ENCODE data around the gene CDC42BPB. TPM values are rescaled to one million over a fixed set of nuclear protein-coding genes. Genes with fewer than 3 reads are reported as not detected.

The CDC42BPB gene
- total and polyA plus RNA-seq, 2 experiments from 2014 or later = 13.0 to 106 TPM

GRCh38 chr14:103065861-103066260 lies 8.5 kb upstream of the CDC42BPB start:
- Histone ChIP-seq H2AFZ (no peak overlapping the region), H3F3A (ENCODE audit: insufficient read depth) (peaks cover 23% of the 10 kb centered on the region; the same call in 1 of the 2 replicates), H4K20me1 (ENCODE audit: insufficient read depth) (no peaks in the 10 kb centered on the region), H3K36me3 (ENCODE audit: low read depth) (no peaks in the 10 kb centered on the region), H3K27me3 (replicated peaks; ENCODE audit: insufficient read depth) (no peaks in the 10 kb centered on the region), H3K4me1 (ENCODE audit: insufficient read depth) (peaks cover 12% of the 10 kb centered on the region), H3K79me2 (ENCODE audit: insufficient read depth) (peaks cover 2% of the 10 kb centered on the region; the same call in 1 of the 2 replicates), H3K9me2 (ENCODE audit: insufficient read depth) (no peaks in the 10 kb centered on the region), H3K9me3 (ENCODE audit: low read depth) (no peaks in the 10 kb centered on the region), H3K27ac (no peak overlapping the region), H3K9ac (no peak overlapping the region), H3K4me3 (no peak overlapping the region), H3K4me2 (ENCODE audit: unreplicated experiment) (no peak overlapping the region)
- no peak for DNase-seq
- WGBS, 2 experiments (ENCODE audit: low coverage in 1 of 2, low lambda C conversion rate in 2 of 2, missing lambda C conversion rate in 2 of 2) = 93 to 95% methylated on average over 7 of the region's 7 CpGs
- no peak for TF ChIP-seq EZH2phosphoT487 (IDR thresholded peaks at IDR 0.05; ENCODE audit: insufficient read depth, low read depth)
- TF ChIP-seq EZH2 (IDR thresholded peaks at IDR 0.05; ENCODE audit: insufficient read depth, poor library complexity, severe bottlenecking) = no peak
- in situ Hi-C loops (cut with MboI) = no loop called here

GRCh38 chr14:103064978-103065377 lies 7.6 kb upstream of the CDC42BPB start:
- Histone ChIP-seq H4K20me1 (ENCODE audit: insufficient read depth) (no peaks in the 10 kb centered on the region), H3F3A (ENCODE audit: insufficient read depth) (peaks cover 23% of the 10 kb centered on the region; the same call in 1 of the 2 replicates), H2AFZ (no peak overlapping the region), H3K4me3 (no peak overlapping the region), H3K4me1 (ENCODE audit: insufficient read depth) (peaks cover 12% of the 10 kb centered on the region), H3K4me2 (ENCODE audit: unreplicated experiment) (no peak overlapping the region), H3K27me3 (replicated peaks; ENCODE audit: insufficient read depth) (no peaks in the 10 kb centered on the region), H3K27ac (no peak overlapping the region), H3K9me2 (ENCODE audit: insufficient read depth) (no peaks in the 10 kb centered on the region), H3K36me3 (ENCODE audit: low read depth) (no peaks in the 10 kb centered on the region), H3K9me3 (ENCODE audit: low read depth) (no peaks in the 10 kb centered on the region), H3K79me2 (ENCODE audit: insufficient read depth) (peaks cover 8% of the 10 kb centered on the region), H3K9ac (no peak overlapping the region)
- WGBS, 2 experiments (ENCODE audit: low coverage in 1 of 2, low lambda C conversion rate in 2 of 2, missing lambda C conversion rate in 2 of 2) = 94 to 96% methylated on average over 12 of the region's 12 CpGs
- in situ Hi-C loops (cut with MboI) = no loop called here
- no peak for TF ChIP-seq EZH2 (IDR thresholded peaks at IDR 0.05; ENCODE audit: insufficient read depth, poor library complexity, severe bottlenecking)
- no peak for TF ChIP-seq EZH2phosphoT487 (IDR thresholded peaks at IDR 0.05; ENCODE audit: insufficient read depth, low read depth)
- DNase-seq = no peak

- H3K9me3 ChIP-seq (ENCODE audit: low read depth) = no peaks in the 10 kb centered on the region
- H3K27ac ChIP-seq = no peak overlapping the region
- H3K4me3 ChIP-seq = no peak overlapping the region
- H3K9me2 ChIP-seq (ENCODE audit: insufficient read depth) = no peaks in the 10 kb centered on the region
- no peak overlapping the region for H3K9ac ChIP-seq
- no peak overlapping the region for H2AFZ ChIP-seq
- H3K79me2 ChIP-seq (ENCODE audit: insufficient read depth) = peaks cover 13% of the 10 kb centered on the region
- no peak for DNase-seq
- 93 to 98% methylated on average over 4 of the region's 4 CpGs for WGBS, 2 experiments (ENCODE audit: low coverage in 1 of 2, low lambda C conversion rate in 2 of 2, missing lambda C conversion rate in 2 of 2)
- H3K4me2 ChIP-seq (ENCODE audit: unreplicated experiment) = no peak overlapping the region
- H3K27me3 ChIP-seq (replicated peaks; ENCODE audit: insufficient read depth) = no peaks in the 10 kb centered on the region
- no peaks in the 10 kb centered on the region for H3K36me3 ChIP-seq (ENCODE audit: low read depth)
- peaks cover 12% of the 10 kb centered on the region for H3K4me1 ChIP-seq (ENCODE audit: insufficient read depth)
- H3F3A ChIP-seq (ENCODE audit: insufficient read depth) = peaks cover 23% of the 10 kb centered on the region; the same call in 1 of the 2 replicates
- in situ Hi-C loops (cut with MboI) = no loop called here
- no peak for TF ChIP-seq EZH2 (IDR thresholded peaks at IDR 0.05; ENCODE audit: insufficient read depth, poor library complexity, severe bottlenecking)
- no peak for TF ChIP-seq EZH2phosphoT487 (IDR thresholded peaks at IDR 0.05; ENCODE audit: insufficient read depth, low read depth)
- H4K20me1 ChIP-seq (ENCODE audit: insufficient read depth) = no peaks in the 10 kb centered on the region
Observed at GRCh38 chr14:103064436-103064835, 7.1 kb upstream of the CDC42BPB start.

GRCh38 chr14:103061482-103061976 lies 4.2 kb upstream of the CDC42BPB start:
- in situ Hi-C loops (cut with MboI) = no loop called here
- H3K9ac ChIP-seq = no peak overlapping the region
- no peak for DNase-seq
- no peak overlapping the region for H3K4me2 ChIP-seq (ENCODE audit: unreplicated experiment)
- 80 to 83% methylated on average over 6 of the region's 6 CpGs for WGBS, 2 experiments (ENCODE audit: low coverage in 1 of 2, low lambda C conversion rate in 2 of 2, missing lambda C conversion rate in 2 of 2)
- H3K27ac ChIP-seq = no peak overlapping the region
- no peak overlapping the region for H2AFZ ChIP-seq
- TF ChIP-seq EZH2 (IDR thresholded peaks at IDR 0.05; ENCODE audit: insufficient read depth, poor library complexity, severe bottlenecking) = no peak
- TF ChIP-seq EZH2phosphoT487 (IDR thresholded peaks at IDR 0.05; ENCODE audit: insufficient read depth, low read depth) = no peak
- no peaks in the 10 kb centered on the region for H3K9me3 ChIP-seq (ENCODE audit: low read depth)
- no peaks in the 10 kb centered on the region for H3K27me3 ChIP-seq (replicated peaks; ENCODE audit: insufficient read depth)
- no peaks in the 10 kb centered on the region for H4K20me1 ChIP-seq (ENCODE audit: insufficient read depth)
- no peaks in the 10 kb centered on the region for H3K9me2 ChIP-seq (ENCODE audit: insufficient read depth)
- no peak overlapping the region for H3K4me3 ChIP-seq
- H3K36me3 ChIP-seq (ENCODE audit: low read depth) = no peaks in the 10 kb centered on the region
- peaks cover 31% of the 10 kb centered on the region for H3K79me2 ChIP-seq (ENCODE audit: insufficient read depth)
- peaks cover 13% of the 10 kb centered on the region; the same call in 1 of the 2 replicates for H3F3A ChIP-seq (ENCODE audit: insufficient read depth)
- peaks cover 9% of the 10 kb centered on the region for H3K4me1 ChIP-seq (ENCODE audit: insufficient read depth)

All from GM23248 (cell line).